ENCODE data around the gene PLA2G4F.

The PLA2G4F gene

GRCh38 chr15:42156243-42156922 is at the start of gene PLA2G4F:
Gene PLA2G4F, minus strand, starts transcription at chr15:42156636. Its CDS starts 87 bp downstream, at chr15:42156549.
- no peak for DNase-seq

DNA sequence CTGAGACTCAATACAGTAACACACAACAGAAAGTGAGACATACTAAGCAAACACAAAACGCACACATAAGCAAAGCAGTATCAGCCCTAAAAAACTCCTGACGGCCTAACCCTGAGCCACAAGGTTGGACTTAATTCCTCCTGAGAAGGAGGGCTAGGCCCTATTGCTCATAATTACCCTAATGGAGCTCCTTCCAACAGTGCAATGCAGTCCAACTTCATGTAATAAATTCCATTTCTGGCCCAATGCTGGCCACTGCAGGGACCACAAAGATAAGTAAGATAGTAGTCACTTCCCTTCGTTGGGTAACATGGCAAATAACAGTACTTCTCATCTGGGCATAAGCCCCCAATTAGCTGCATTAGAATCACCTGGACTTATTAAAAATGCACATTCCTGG is 47.5 kb upstream of the PLA2G4F start:
- no peak for DNase-seq

DNA sequence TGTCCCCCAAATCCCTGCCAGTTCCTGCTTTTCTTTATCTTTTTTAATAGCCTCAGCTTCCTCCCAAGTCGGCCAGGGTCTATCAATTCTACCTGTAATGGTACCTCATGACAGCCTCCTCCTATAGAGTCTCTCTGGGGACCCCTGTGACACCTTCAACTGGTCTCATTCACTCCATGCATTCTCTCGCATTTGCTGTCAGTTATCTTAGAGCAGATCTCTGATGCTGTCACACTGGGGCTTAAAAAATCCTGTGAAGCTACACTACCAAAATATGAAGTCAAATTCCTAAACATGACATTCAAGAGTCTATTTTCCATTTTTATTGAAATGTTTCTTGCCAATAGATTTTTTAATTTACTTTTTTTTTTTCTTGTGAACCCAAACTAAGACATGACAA is 46.2 kb upstream of the PLA2G4F start:
- no peak for DNase-seq

GRCh38 chr15:42201801-42202200 is 45.4 kb upstream of the PLA2G4F start:
- no peak for DNase-seq

- DNase-seq = no peak
Observed at GRCh38 chr15:42199126-42199525, 42.7 kb upstream of the PLA2G4F start.

- no peak for DNase-seq
Observed at GRCh38 chr15:42198516-42198915, 42.1 kb upstream of the PLA2G4F start.

GRCh38 chr15:42194513-42194912 is 38.1 kb upstream of the PLA2G4F start:
- no peak for DNase-seq

DNA sequence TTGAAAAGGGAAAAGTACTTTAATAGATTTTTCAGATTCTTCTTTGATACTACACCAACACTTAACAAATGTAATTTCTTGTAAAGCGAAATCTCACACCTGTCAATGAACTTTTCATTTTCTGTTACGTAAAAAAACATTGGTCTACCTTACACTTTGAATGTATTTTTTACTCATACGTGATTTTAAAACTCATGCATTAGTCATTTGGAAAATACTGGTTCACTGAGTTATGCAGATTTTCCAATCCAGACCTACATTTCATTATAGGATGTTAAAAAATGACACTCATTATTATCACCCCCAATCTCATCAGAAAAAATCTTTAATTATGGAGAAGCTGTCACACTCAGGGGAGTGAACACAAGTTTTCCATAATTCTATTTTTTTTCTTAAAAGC is 36.9 kb upstream of the PLA2G4F start:
- no peak for DNase-seq

DNA sequence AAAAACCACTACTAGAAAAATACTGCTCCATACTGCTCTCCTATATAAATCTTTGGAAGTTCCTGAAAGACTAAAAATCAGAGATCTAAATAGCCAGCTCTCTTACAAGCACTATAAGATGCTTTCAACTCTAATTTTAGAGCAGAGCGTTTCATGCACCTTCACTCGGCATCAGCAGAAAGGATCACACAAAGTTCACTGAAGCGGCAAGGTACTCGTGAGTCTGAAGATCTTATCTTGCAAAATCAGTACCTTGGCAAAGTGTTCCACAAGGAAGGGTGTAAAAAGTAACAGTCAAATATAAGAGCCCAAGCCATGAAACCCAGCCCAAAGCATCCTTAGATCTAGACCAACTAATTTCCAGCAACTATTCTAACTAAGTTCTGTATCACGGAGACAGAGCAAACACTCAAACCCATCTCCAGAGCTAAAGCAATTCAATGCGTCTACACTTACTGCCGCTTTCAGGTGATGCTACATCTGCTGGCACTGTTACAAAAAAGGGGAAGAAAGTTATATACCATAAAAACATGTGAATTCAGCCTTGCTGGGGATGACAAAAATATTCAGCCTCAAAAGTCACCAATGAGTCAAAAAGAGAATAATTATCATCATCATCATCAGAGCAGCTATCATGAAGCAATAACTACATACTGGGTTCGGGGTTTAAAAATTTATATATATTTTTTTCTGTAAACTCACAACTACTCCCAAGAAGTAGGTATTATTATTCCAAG is 35.3 kb upstream of the PLA2G4F start:
- no peak for DNase-seq

- no peak for DNase-seq
Observed at GRCh38 chr15:42190370-42190769, 33.9 kb upstream of the PLA2G4F start.

- DNase-seq = no peak
Observed at GRCh38 chr15:42185801-42186200, 29.4 kb upstream of the PLA2G4F start.

- DNase-seq = no peak
Observed at GRCh38 chr15:42184736-42185135, 28.3 kb upstream of the PLA2G4F start.

DNA sequence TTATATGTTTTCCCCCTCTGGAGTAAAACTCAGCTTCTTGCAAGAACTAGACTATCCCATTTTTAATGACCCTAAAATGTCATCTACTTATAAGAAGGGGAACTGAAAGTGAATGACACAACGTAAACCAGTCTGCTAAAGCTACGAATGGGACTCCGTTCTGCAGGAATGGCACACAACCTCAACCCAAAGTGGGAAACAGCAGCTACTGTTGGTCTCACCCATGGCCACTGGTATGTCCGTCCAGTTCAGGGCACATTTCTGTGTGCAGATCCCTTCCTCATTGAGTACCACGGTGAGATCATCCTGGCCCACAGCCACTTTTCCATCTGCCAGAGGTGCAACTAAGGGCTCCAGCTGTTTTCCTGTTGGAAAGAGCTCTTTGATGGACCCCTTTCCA is 27.9 kb upstream of the PLA2G4F start:
- no peak for DNase-seq

DNA sequence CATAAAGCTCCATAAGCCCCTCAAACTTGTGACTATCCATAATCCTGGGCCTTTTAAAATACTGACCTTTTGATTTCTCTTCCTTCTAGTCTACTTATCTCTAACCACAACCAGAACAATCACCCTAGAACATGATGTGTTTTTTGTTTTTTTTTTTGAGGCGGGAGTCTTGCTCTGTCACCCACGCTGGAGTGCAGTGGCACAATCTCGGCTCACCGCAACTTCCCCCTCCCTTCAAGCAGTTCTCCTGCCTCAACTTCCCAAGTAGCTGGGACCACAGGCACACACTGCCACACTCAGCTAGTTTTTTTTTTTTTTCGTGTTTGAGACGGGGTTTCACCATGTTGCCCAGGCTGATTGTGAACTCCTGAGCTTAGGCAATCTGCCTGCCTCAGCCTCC is 26.5 kb upstream of the PLA2G4F start:
- no peak for DNase-seq

GRCh38 chr15:42182328-42182886 is 26.0 kb upstream of the PLA2G4F start:
- DNase-seq = no peak

DNA sequence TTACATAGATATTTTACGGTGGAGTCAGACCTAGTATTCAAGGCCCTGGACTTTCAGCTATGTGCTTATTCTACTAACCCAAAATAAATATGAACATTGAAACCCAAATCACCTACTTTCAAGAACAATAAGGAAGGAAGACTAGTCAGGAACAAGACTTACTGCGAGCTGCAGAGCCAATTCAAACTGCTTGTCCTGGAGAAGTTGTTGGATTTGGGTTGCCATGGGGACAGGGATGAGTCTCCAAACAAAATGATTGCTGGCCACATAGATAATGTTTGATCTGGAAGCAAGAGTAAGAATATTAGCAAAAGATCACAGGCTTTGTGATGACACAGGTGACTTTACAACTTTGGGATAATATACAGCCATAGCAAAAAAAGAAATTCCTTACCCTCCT is 21.6 kb upstream of the PLA2G4F start:
- no peak for DNase-seq

- DNase-seq = no peak
Observed at GRCh38 chr15:42175671-42176070, 19.2 kb upstream of the PLA2G4F start.

DNA sequence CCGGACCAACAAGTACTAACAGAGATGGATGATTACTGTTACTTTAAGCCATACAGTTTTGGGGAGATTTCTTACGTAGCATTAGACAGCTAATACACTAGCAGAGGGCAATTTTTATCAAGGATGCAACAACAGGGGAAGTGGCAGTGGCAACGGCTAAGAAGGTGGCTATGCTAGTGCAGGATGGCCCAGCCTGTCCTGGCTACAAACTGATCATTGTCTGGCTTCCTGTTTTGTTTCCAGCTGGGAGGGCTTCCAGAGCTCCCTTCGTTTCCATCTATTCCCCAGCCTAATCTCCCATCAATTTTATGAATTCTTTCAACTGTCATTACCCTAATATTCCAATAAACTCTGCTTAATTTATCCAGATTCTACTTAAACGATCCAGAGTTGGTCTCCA is 16.0 kb upstream of the PLA2G4F start:
- no peak for DNase-seq

GRCh38 chr15:42171795-42172194 is 15.4 kb upstream of the PLA2G4F start:
- no peak for DNase-seq

- DNase-seq = no peak
Observed at GRCh38 chr15:42171122-42171521, 14.7 kb upstream of the PLA2G4F start.

DNA sequence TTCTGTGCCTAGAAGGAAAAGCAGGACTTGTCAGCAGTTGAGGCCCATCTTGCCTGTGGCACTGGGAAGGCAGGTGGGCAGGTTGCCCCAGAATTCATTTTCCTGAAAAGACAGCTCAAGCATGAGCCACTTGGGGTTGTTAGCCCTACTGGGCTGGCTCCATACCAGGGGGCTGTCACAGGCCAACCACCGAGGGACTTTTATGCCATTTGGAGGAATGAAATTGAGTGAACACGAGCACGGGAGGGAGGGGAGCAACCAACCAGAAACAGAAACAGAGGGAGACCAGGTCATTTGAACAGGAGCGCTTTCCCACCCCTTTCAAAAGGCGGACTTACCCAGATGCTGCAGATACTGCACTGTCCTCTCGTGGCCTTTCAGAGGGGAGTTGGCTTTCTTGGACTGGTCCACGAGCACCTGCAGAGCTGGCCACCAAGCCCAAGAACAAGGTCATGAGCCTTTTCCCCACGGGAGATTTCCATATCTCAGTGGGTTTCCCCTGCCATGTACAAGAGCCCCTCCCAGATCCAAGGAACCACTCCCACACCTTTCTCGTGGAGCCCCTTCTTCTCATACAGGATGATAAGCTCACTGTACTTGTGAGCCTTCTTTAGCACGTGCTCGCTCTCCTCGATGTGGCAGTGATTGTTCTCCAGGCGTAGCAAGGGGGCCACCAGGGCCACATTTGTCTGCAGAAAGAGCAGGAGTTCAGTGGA is 9.9 kb upstream of the PLA2G4F start:
- no peak for DNase-seq

DNA sequence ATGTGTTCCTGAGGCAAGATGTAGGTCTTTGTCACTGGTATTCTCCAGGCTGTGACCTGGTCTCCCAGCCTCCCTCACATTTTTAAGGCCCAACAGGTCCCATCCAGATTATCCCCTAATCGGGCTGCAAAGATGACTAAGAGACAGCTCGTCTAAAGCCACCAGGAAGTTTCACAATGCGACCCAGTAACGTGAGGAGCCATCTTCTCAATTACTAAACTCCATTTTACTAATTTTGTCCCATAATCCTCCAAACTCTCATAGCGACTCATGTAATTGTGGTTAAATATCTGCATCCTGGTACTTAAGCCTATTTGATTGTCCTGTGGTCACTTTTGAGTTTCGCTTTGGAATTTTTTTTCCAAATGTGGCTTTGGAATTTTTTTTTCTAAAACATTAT is 8.7 kb upstream of the PLA2G4F start:
- no peak for DNase-seq

GRCh38 chr15:42163947-42164550 is 7.6 kb upstream of the PLA2G4F start:
- no peak for DNase-seq
